Dedifferentiated amniotic fluid mesenchymal stem cell (primary cell): ENCODE measurements around the gene ROR1.

Source experiments
- DNase-seq: peaks from one replicate; pipeline ENCODE4 v3.0.0-alpha.2; 2016; ENCODE audit errors: extremely low spot score

The ROR1 gene

GRCh38 chr1:63856924-63857323 is 83.1 kb downstream of the ROR1 start:
- no peak for DNase-seq

- DNase-seq, result no peak
Observed at GRCh38 chr1:63857478-63857877, 83.7 kb downstream of the ROR1 start.

GRCh38 chr1:63858153-63858552 is 84.3 kb downstream of the ROR1 start:
- DNase-seq, result no peak

GRCh38 chr1:63859480-63860275 is 85.9 kb downstream of the ROR1 start:
- no peak for DNase-seq

GRCh38 chr1:63861052-63861691 is 87.4 kb downstream of the ROR1 start:
- no peak for DNase-seq

- DNase-seq, result no peak
Observed at GRCh38 chr1:63863145-63863544, 89.3 kb downstream of the ROR1 start.

GRCh38 chr1:63864224-63864641 is 90.4 kb downstream of the ROR1 start:
- no peak for DNase-seq

- DNase-seq, result no peak
Observed at GRCh38 chr1:63865561-63865960, 91.7 kb downstream of the ROR1 start.

- DNase-seq, result no peak
Observed at GRCh38 chr1:63866084-63866483, 92.3 kb downstream of the ROR1 start.

GRCh38 chr1:63867429-63868176 is 93.8 kb downstream of the ROR1 start:
- DNase-seq, result no peak

- DNase-seq, result no peak
Observed at GRCh38 chr1:63868268-63868781, 94.5 kb downstream of the ROR1 start.

- DNase-seq, result no peak
Observed at GRCh38 chr1:63870152-63870551, 96.3 kb downstream of the ROR1 start.

- DNase-seq, result no peak
Observed at GRCh38 chr1:63871463-63871862, 97.6 kb downstream of the ROR1 start.

- no peak for DNase-seq
Observed at GRCh38 chr1:63873751-63874150, 99.9 kb downstream of the ROR1 start.

- DNase-seq, result no peak
Observed at GRCh38 chr1:63874278-63874880, 100.6 kb downstream of the ROR1 start.

- no peak for DNase-seq
Observed at GRCh38 chr1:63875636-63876035, 101.8 kb downstream of the ROR1 start.

GRCh38 chr1:63877021-63877767 is 103.4 kb downstream of the ROR1 start:
- no peak for DNase-seq

- no peak for DNase-seq
Observed at GRCh38 chr1:63877816-63878215, 104.0 kb downstream of the ROR1 start.

- DNase-seq, result no peak
Observed at GRCh38 chr1:63878932-63879331, 105.1 kb downstream of the ROR1 start.

- DNase-seq, result no peak
Observed at GRCh38 chr1:63880958-63881576, 107.2 kb downstream of the ROR1 start.
